Measurements from ENCODE around the gene CACNB2.
A peak's percentile ranks its signal among the peaks of the same experiment; 100 is the strongest.

Gene CACNB2

DNA sequence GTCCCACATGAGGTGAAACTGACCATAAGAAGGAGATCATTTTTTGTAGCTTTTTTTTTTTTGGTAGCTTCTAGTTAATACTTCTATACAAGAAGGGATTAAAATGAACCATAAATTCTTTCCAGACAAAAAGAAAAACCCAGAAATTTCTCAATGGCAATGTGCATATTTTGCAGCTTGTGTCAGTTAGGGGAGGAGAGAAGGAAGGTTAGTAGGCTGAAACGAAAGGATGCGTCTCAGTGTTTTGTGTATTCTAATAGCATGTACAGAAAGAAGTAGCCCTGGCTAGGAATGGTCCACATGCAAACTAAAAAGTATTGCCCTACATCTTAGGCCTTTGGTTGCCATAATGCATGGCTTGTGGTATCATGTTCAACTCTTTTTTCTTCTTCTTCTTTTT lies 90.6 kb downstream of the CACNB2 start:
- peak; percentile 12 for DNase-seq (ENCODE audit: low read depth)

GRCh38 chr10:18231480-18231879 lies 91.3 kb downstream of the CACNB2 start:
- DNase-seq (ENCODE audit: low read depth), result no peak

DNA sequence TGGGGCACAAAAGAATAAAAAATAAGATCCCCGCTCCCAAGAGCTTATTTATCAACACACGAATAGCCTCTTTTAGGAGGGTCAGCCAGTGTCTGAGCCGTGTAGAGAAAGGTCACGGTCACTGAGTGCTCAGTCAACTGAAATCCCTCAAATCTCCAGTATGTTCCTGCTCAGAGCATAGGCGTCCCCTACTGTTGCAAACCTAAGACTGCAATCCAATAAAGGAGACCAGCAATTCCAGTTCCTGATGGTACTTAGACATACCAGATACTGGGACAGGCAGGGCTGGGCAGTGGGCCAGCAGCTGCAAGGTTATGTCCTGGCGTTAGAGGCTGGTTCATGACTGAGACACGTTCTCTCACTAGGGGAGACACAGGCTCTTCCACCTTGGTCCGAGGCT lies 93.6 kb downstream of the CACNB2 start:
- DNase-seq (ENCODE audit: low read depth), result no peak

GRCh38 chr10:18235477-18235876 lies 95.3 kb downstream of the CACNB2 start:
- no peak for DNase-seq (ENCODE audit: low read depth)

GRCh38 chr10:18236756-18237155 lies 96.5 kb downstream of the CACNB2 start:
- DNase-seq (ENCODE audit: low read depth), result no peak

DNA sequence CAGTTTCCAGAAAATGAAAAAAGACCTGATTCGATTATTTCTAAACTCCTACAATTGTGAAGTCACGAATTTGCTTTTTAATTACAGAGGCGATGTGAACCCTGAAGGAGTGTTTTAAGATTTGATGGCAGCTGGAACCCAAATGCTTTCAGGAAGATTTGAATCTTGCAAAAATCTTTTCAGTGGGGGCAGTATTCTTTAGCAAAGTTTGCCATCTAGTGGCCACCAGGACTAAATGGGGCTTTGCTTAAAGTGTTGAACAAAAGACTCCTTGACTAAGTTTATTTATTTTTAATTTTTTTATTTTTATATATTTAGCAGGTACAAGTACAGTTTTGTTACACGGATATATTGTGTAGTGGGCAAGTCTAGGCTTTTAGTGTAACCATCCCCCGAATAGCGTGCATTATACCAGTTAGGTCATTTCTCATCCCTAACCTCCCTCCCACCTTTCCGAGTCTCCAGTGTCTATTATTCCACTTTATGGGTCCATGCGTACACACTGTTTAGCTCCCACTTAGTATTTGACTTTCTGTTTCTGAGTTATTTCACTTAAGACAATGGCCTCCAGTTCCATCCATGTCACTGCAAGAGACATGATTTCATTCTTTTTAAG lies 98.8 kb downstream of the CACNB2 start:
- peak; percentile 50 for DNase-seq (ENCODE audit: low read depth)

GRCh38 chr10:18240185-18240882 lies 100.1 kb downstream of the CACNB2 start:
- no peak for DNase-seq (ENCODE audit: low read depth)

DNA sequence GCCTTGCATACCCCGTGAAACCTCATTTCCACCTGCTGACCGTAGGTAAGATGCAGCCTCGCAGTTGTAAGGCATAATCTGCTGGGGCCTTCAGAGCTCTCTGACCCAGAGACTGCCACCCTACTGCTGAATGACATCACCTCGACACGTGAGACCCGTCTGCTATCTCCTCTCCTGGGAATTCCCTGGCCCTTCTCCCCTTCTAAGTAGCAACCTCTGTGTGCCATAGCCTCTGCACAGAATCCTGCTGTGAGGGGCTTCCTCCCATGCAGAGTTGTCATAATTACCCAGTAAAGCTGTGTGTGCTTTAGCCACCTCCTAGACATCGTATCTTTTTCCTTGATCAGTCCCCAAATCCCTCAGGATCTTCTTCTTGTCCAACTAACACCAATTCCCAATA lies 106.7 kb downstream of the CACNB2 start:
- DNase-seq (ENCODE audit: low read depth), result no peak

GRCh38 chr10:18252086-18252485 lies 111.9 kb downstream of the CACNB2 start:
- no peak for DNase-seq (ENCODE audit: low read depth)

DNA sequence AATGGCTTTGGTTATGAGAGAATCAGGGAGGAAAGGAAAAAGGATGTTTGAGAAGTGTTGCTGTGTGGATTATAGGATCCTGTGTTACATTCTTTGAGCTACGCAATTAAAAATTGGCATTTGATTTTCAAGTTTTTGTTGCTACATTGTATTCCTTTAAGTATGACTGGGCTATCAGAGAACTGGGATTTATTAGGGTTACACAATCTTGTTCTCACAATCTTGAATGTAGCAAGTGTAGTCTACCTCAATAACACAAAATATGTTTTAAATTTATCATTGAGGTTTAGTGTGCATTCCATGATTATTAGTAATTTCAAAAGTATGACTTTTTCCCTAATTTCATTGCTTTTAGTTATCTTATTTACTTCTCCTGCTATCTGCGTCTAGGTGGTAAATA lies 113.9 kb downstream of the CACNB2 start:
- no peak for DNase-seq (ENCODE audit: low read depth)

GRCh38 chr10:18254692-18255091 lies 114.5 kb downstream of the CACNB2 start:
- no peak for DNase-seq (ENCODE audit: low read depth)

DNA sequence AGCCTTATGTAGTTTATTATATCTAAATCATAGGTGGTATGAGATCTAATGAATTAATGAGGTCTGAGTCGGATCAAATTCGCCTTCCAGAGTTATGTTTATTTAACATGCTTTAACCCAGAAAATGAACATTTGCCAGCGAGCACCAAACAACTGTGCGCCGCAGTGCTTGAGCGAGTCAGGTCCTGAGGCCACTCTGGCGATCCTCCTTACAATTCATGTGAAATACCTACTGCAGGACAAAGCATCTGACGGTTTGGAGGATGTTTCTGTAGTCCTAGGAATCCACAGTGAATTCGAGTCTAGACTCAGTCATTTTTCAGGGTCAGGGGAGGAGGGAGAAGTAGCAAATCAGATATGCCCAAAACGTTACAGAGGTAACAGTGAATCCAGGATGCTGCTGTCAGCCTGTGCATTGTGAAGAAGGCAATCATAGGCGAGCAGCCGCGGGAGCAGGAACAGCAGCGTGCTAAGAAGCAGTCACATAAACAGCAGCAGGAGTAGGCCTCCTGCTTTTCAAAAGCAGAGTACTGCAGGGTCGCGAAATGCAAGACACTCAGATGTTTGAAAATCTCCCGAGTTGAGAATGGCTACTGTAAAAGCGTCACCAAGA lies 120.2 kb downstream of the CACNB2 start:
- DNase-seq (ENCODE audit: low read depth), result no peak

- DNase-seq (ENCODE audit: low read depth), result no peak
Observed at GRCh38 chr10:18261063-18261610, 120.9 kb downstream of the CACNB2 start.

DNA sequence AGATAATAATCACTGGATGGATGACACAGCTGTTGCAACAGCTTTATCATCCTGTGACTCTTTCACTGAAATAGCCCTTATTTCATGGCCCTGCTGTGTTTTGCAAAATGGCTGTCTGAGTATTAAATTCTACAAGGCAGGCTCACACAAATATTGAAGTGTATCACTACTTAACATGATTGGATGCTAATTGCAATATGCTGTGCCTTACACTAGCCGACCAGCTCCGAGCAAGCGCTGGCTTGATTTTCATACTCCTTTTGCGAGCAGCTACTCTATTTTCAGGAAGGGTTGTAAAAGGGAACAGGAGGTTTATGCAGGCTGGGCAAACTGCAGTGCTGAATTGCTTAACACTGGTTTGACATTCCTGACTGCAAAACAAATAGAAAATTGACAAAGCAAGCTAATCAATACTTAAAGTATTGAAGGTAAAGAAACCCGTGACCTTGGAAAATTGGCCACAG lies 121.6 kb downstream of the CACNB2 start:
- no peak for DNase-seq (ENCODE audit: low read depth)

GRCh38 chr10:18264466-18265050 lies 124.3 kb downstream of the CACNB2 start:
- DNase-seq (ENCODE audit: low read depth), result no peak

- DNase-seq (ENCODE audit: low read depth), result no peak
Observed at GRCh38 chr10:18268005-18268404, 127.8 kb downstream of the CACNB2 start.

GRCh38 chr10:18271491-18271890 lies 131.3 kb downstream of the CACNB2 start:
- DNase-seq (ENCODE audit: low read depth), result no peak

GRCh38 chr10:18273039-18273438 lies 132.8 kb downstream of the CACNB2 start:
- no peak for DNase-seq (ENCODE audit: low read depth)

- DNase-seq (ENCODE audit: low read depth), result no peak
Observed at GRCh38 chr10:18278181-18278580, 138.0 kb downstream of the CACNB2 start.

DNA sequence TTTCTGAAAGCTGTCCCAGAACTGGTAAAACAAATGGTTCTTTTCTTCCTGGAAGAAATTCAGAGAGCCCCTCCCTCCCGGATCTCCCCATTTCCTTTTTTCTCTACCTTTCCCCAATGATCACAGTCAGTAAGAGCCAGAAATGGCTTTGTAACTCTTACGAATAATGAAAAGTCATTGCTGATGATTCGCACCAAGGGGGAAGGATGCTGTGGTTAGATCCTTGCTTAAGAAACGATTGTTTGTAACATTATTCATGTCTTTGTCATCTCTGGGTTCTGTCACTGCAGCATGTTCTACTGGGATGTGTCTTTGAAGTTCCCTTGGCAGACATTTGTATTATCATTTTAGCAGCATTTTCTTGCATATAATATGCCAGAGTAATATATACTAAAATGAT lies 138.9 kb downstream of the CACNB2 start:
- peak; percentile 2 for DNase-seq (ENCODE audit: low read depth)

DNA sequence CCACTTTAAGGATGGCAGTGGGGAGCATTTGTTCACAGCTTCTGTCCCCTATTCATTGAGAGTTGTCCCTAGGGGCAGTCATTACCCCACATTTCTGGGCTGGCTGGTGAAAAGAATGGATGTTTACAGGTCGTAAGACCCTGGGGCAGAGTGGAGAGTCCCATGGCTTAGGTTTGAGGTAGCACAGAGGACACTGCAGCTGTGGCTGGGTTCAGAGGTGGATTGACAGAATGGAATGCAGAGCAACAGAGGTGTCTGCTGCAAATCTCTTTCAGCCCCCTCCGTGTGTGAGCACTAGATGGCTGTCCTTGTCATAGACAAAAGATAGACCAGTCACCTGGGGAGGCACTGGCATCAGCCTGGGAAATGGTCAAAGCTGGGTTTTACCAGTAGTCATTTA lies 141.9 kb downstream of the CACNB2 start:
- DNase-seq (ENCODE audit: low read depth), result no peak

DNA sequence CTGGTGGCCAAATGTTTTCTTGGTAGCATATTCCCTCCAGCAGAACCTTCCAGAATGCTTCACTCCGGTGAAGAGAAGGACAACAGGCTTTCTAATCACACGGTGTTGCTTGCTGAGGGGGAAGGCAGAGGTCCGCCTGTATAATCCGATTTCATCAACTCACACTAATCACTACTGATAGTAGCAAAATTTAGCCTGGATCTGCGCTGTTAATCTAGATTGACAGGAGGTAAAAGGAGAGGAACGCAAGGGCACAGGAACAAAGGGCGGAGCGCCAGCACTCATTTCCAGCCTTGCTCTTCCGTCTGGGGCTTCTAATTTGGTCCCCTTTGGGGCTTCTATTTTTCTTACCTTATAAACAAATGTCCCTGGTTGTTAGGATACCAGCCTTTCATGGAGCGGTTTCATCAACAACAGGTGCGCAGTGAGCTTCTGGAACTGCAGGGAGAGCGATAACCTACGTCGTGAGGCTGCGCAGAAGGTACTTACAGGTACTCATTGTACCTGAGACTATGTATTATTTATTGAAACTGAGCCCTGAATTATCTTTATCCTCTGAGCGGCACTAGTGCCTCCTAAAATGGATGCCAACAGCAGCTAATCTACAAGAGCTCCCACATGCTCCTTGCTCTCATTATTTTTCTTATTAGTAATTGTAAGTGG lies 150.6 kb downstream of the CACNB2 start:
- no peak for DNase-seq (ENCODE audit: low read depth)
